HG02798 (cell line): ENCODE results near the gene ZNF500.

Source experiments
- ATAC-seq: cut with Tn5 transposase; IDR thresholded peaks from one replicate; pipeline ENCODE4 v1.9.1; 2021; ENCODE audit warnings: mild to moderate bottlenecking; ENCODE audit not compliant: unreplicated experiment, poor library complexity

The ZNF500 gene

GRCh38 chr16:4775005-4775404 is 8.0 kb upstream of the ZNF500 start:
- no peak for ATAC-seq

GRCh38 chr16:4772351-4772750 is 5.4 kb upstream of the ZNF500 start:
- ATAC-seq: no peak

GRCh38 chr16:4771646-4772045 is 4.7 kb upstream of the ZNF500 start:
- ATAC-seq: no peak

GRCh38 chr16:4769306-4769638 is 2.3 kb upstream of the ZNF500 start:
- ATAC-seq: no peak

- peak; percentile 65 for ATAC-seq
These were observed 1.8 kb upstream of the ZNF500 start for GRCh38 chr16:4768549-4769305.

- no peak for ATAC-seq
These were observed 1.0 kb upstream of the ZNF500 start for GRCh38 chr16:4767872-4768548.

- no peak for ATAC-seq
These were observed 1.2 kb downstream of the ZNF500 start for GRCh38 chr16:4765511-4766474.

GRCh38 chr16:4763791-4764190 is 3.2 kb downstream of the ZNF500 start:
- no peak for ATAC-seq

GRCh38 chr16:4762205-4762604 is 4.8 kb downstream of the ZNF500 start:
- no peak for ATAC-seq

GRCh38 chr16:4760221-4760910 is 6.6 kb downstream of the ZNF500 start:
- no peak for ATAC-seq

- no peak for ATAC-seq
These were observed 11.3 kb downstream of the ZNF500 start for GRCh38 chr16:4755687-4756086.

- no peak for ATAC-seq
These were observed 12.1 kb downstream of the ZNF500 start for GRCh38 chr16:4754865-4755264.

- no peak for ATAC-seq
These were observed 13.7 kb downstream of the ZNF500 start for GRCh38 chr16:4753227-4753626.

- no peak for ATAC-seq
These were observed 14.4 kb downstream of the ZNF500 start for GRCh38 chr16:4752351-4753100.

- no peak for ATAC-seq
These were observed 16.1 kb downstream of the ZNF500 start for GRCh38 chr16:4750896-4751295.

- no peak for ATAC-seq
These were observed 17.2 kb downstream of the ZNF500 start for GRCh38 chr16:4749700-4750257.

- ATAC-seq: no peak
These were observed 18.1 kb downstream of the ZNF500 start for GRCh38 chr16:4748682-4749411.

- no peak for ATAC-seq
These were observed 18.9 kb downstream of the ZNF500 start for GRCh38 chr16:4747906-4748681.
